Activated T-helper 2 cell treated with anti-CD3 and anti-CD28 coated beads, Interferon-gamma antibody, Interleukin-2, Interleukin-4, amounts not matched to agents 10 μg/mL and 5 μg/mL and 100 μg/mL, durations not matched to agents 14 hours and 24 hours and 36 hours (primary cell): ENCODE data around the gene CD47. TPM values are rescaled to one million over a fixed set of nuclear protein-coding genes. Genes with fewer than 3 reads are reported as not detected.

Experiments
- DNase-seq: peaks from one replicate; pipeline ENCODE4 v3.0.0; 2021; ENCODE audit warnings: low spot score
- H3K27ac Mint-ChIP-seq: one replicate; pipeline ENCODE4 v1.8.0; 2021; ENCODE audit warnings: mixed read lengths
- H3K27me3 Mint-ChIP-seq: one replicate; pipeline ENCODE4 v1.8.0; 2021; ENCODE audit warnings: low read depth, mixed read lengths
- H3K36me3 Mint-ChIP-seq: one replicate; pipeline ENCODE4 v1.8.0; 2021; ENCODE audit warnings: low read depth, mixed read lengths
- H3K4me1 Mint-ChIP-seq: one replicate; pipeline ENCODE4 v1.8.0; 2021; ENCODE audit warnings: low read depth, mixed read lengths
- H3K4me3 Mint-ChIP-seq: one replicate; pipeline ENCODE4 v1.8.0; 2021; ENCODE audit warnings: low read depth, mild to moderate bottlenecking, moderate library complexity, mixed read lengths
- H3K9me3 Mint-ChIP-seq: one replicate; pipeline ENCODE4 v1.8.0; 2021; ENCODE audit warnings: mixed read lengths
- intact Hi-C: fragments of 100-400 bp; cut with micrococcal nuclease; formaldehyde crosslinking; loops from one replicate; pipeline ENCODE4 v1.15.1; 2023
- total RNA-seq: library from RNA; stranded (reverse); gene quantifications from 2 replicates; pipeline ENCODE4 v1.2.3, GENCODE V29; 2022

CD47 gene
- total RNA-seq, 1 donor from 2014 or later = 146 TPM

GRCh38 chr3:108008931-108009639 is 81.7 kb downstream of the CD47 start:
- DNase-seq = no peak
- no peaks in the 10 kb centered on the region for H3K36me3 Mint-ChIP-seq
- peaks cover 2% of the 10 kb centered on the region for H3K4me1 Mint-ChIP-seq
- peaks cover 23% of the 10 kb centered on the region for H3K27me3 Mint-ChIP-seq
- H3K9me3 Mint-ChIP-seq = no peaks in the 10 kb centered on the region
- H3K27ac Mint-ChIP-seq = no peak overlapping the region
- intact Hi-C loops = no loop called here
- no peak overlapping the region for H3K4me3 Mint-ChIP-seq

GRCh38 chr3:108008106-108008505 is 82.7 kb downstream of the CD47 start:
- Mint-ChIP-seq H3K9me3 (no peaks in the 10 kb centered on the region), H3K27me3 (peaks cover 23% of the 10 kb centered on the region), H3K4me1 (peaks cover 2% of the 10 kb centered on the region), H3K27ac (no peak overlapping the region), H3K36me3 (no peaks in the 10 kb centered on the region), H3K4me3 (no peak overlapping the region)
- intact Hi-C loops = no loop called here
- no peak for DNase-seq

GRCh38 chr3:108006881-108007331 is 83.9 kb downstream of the CD47 start:
- H3K4me3 Mint-ChIP-seq = no peak overlapping the region
- H3K4me1 Mint-ChIP-seq = peaks cover under 1% of the 10 kb centered on the region
- H3K9me3 Mint-ChIP-seq = no peaks in the 10 kb centered on the region
- no peak for DNase-seq
- intact Hi-C loops = no loop called here
- H3K27me3 Mint-ChIP-seq = peaks cover 20% of the 10 kb centered on the region
- H3K27ac Mint-ChIP-seq = no peak overlapping the region
- no peaks in the 10 kb centered on the region for H3K36me3 Mint-ChIP-seq

- Mint-ChIP-seq H3K9me3 (no peaks in the 10 kb centered on the region), H3K27me3 (peaks cover 20% of the 10 kb centered on the region), H3K36me3 (no peaks in the 10 kb centered on the region), H3K27ac (no peak overlapping the region), H3K4me1 (no peaks in the 10 kb centered on the region), H3K4me3 (no peak overlapping the region)
- intact Hi-C loops = no loop called here
- no peak for DNase-seq
Observed at GRCh38 chr3:108006077-108006771, 84.6 kb downstream of the CD47 start.

GRCh38 chr3:108004647-108005046 is 86.2 kb downstream of the CD47 start:
- Mint-ChIP-seq H3K4me3 (no peak overlapping the region), H3K36me3 (no peaks in the 10 kb centered on the region), H3K4me1 (no peaks in the 10 kb centered on the region), H3K27ac (no peak overlapping the region), H3K9me3 (no peaks in the 10 kb centered on the region), H3K27me3 (peaks cover 18% of the 10 kb centered on the region)
- DNase-seq = no peak
- intact Hi-C loops = no loop called here

GRCh38 chr3:108001457-108001856 is 89.4 kb downstream of the CD47 start:
- Mint-ChIP-seq H3K9me3 (no peaks in the 10 kb centered on the region), H3K36me3 (no peaks in the 10 kb centered on the region), H3K27ac (no peak overlapping the region), H3K27me3 (peaks cover 8% of the 10 kb centered on the region), H3K4me3 (no peak overlapping the region), H3K4me1 (no peaks in the 10 kb centered on the region)
- no peak for DNase-seq
- intact Hi-C loops = no loop called here

GRCh38 chr3:107999215-107999775 is 91.5 kb downstream of the CD47 start:
- intact Hi-C loops = no loop called here
- H3K9me3 Mint-ChIP-seq = no peaks in the 10 kb centered on the region
- H3K4me3 Mint-ChIP-seq = no peak overlapping the region
- peaks cover 9% of the 10 kb centered on the region for H3K27me3 Mint-ChIP-seq
- H3K36me3 Mint-ChIP-seq = no peaks in the 10 kb centered on the region
- H3K27ac Mint-ChIP-seq = no peak overlapping the region
- no peak for DNase-seq
- no peaks in the 10 kb centered on the region for H3K4me1 Mint-ChIP-seq

GRCh38 chr3:107997671-107998070 is 93.2 kb downstream of the CD47 start:
- Mint-ChIP-seq H3K36me3 (no peaks in the 10 kb centered on the region), H3K27me3 (peaks cover 12% of the 10 kb centered on the region), H3K4me3 (no peak overlapping the region)

GRCh38 chr3:107995823-107996222 is 95.0 kb downstream of the CD47 start:
- intact Hi-C loops = no loop called here
- H3K4me3 Mint-ChIP-seq = no peak overlapping the region
- DNase-seq = no peak

More at GRCh38 chr3:107997671-107998070, 93.2 kb downstream of the CD47 start:
- H3K9me3 Mint-ChIP-seq = no peaks in the 10 kb centered on the region
- intact Hi-C loops = no loop called here
- no peaks in the 10 kb centered on the region for H3K4me1 Mint-ChIP-seq
- H3K27ac Mint-ChIP-seq = no peak overlapping the region
- no peak for DNase-seq

GRCh38 chr3:107994956-107995715 is 95.7 kb downstream of the CD47 start:
- H3K27me3 Mint-ChIP-seq = peaks cover 12% of the 10 kb centered on the region
- H3K4me1 Mint-ChIP-seq = no peaks in the 10 kb centered on the region
- no peaks in the 10 kb centered on the region for H3K36me3 Mint-ChIP-seq
- intact Hi-C loops = no loop called here
- H3K4me3 Mint-ChIP-seq = no peak overlapping the region
- no peak overlapping the region for H3K27ac Mint-ChIP-seq
- DNase-seq = no peak
- no peaks in the 10 kb centered on the region for H3K9me3 Mint-ChIP-seq

More at GRCh38 chr3:107995823-107996222, 95.0 kb downstream of the CD47 start:
- Mint-ChIP-seq H3K27me3 (peaks cover 12% of the 10 kb centered on the region), H3K36me3 (no peaks in the 10 kb centered on the region), H3K27ac (no peak overlapping the region), H3K9me3 (no peaks in the 10 kb centered on the region), H3K4me1 (no peaks in the 10 kb centered on the region)

GRCh38 chr3:107994181-107994580 is 96.7 kb downstream of the CD47 start:
- Mint-ChIP-seq H3K27ac (no peak overlapping the region), H3K4me1 (no peaks in the 10 kb centered on the region), H3K9me3 (no peaks in the 10 kb centered on the region), H3K36me3 (no peaks in the 10 kb centered on the region), H3K27me3 (peaks cover 12% of the 10 kb centered on the region), H3K4me3 (no peak overlapping the region)
- no peak for DNase-seq
- intact Hi-C loops = no loop called here

- Mint-ChIP-seq H3K36me3 (no peaks in the 10 kb centered on the region), H3K4me1 (peaks cover 3% of the 10 kb centered on the region), H3K4me3 (no peak overlapping the region), H3K9me3 (no peaks in the 10 kb centered on the region), H3K27me3 (peaks cover 12% of the 10 kb centered on the region), H3K27ac (no peak overlapping the region)
- DNase-seq = no peak
- intact Hi-C loops = no loop called here
Observed at GRCh38 chr3:107993771-107994170, 97.1 kb downstream of the CD47 start.
